Neutrophil (primary cell): ENCODE results near the gene ARL16.

Source experiments
- H3K27ac ChIP-seq: fragments of 200-600 bp; sonication (generic); 2 replicates; pipeline ENCODE4 v1.5.1; 2016; ENCODE audit warnings: mild to moderate bottlenecking, moderate library complexity
- H3K27me3 ChIP-seq: fragments of 200-600 bp; sonication (generic); 2 replicates; pipeline ENCODE4 v1.6.0; 2016; ENCODE audit warnings: mild to moderate bottlenecking
- H3K36me3 ChIP-seq: fragments of 200-600 bp; sonication (generic); 2 replicates; pipeline ENCODE4 v1.5.1; 2017
- H3K4me1 ChIP-seq, 2 experiments: fragments of 200-600 bp in 1 of 2; sonication (generic) in 1 of 2; 1 replicate in 1 of 2; 2 replicates in 1 of 2; pipeline versions ENCODE4 v1.5.1 to v1.6.1; 2013 to 2016; ENCODE audit warnings: low read depth in 1 of 2, low read length in 1 of 2, mild to moderate bottlenecking in 1 of 2, moderate library complexity in 1 of 2; ENCODE audit not compliant: control insufficient read depth in 1 of 2, insufficient read depth in 1 of 2
- H3K4me3 ChIP-seq, 2 experiments: fragments of 200-600 bp in 1 of 2; sonication (generic) in 1 of 2; 1 replicate in 1 of 2; 2 replicates in 1 of 2; pipeline ENCODE4 v1.5.1; 2013 to 2016; ENCODE audit warnings: low read depth in 1 of 2, low read length in 1 of 2, mild to moderate bottlenecking in 1 of 2, moderate library complexity in 1 of 2
- H3K9me3 ChIP-seq: fragments of 200-600 bp; sonication (generic); 2 replicates; pipeline ENCODE4 v1.5.1; 2016
- CTCF ChIP-seq: fragments of 200-600 bp; sonication (generic); IDR thresholded peaks from 2 replicates; pipeline ENCODE4 v1.5.1; 2016; ENCODE audit warnings: antibody characterized with exemption

The ARL16 gene

GRCh38 chr17:81717049-81717765, 33.6 kb upstream of the ARL16 start:
- H3K36me3 ChIP-seq, result peaks cover 8% of the 10 kb centered on the region
- H3K27me3 ChIP-seq, result no peaks in the 10 kb centered on the region
- no peaks in the 10 kb centered on the region for H3K9me3 ChIP-seq
- no peak overlapping the region for H3K27ac ChIP-seq
- no peak for TF ChIP-seq CTCF
- H3K4me1 ChIP-seq, result peaks cover 11 to 15% of the 10 kb centered on the region in 2 experiments
- no peak overlapping the region for H3K4me3 ChIP-seq

GRCh38 chr17:81716674-81716996, 33.0 kb upstream of the ARL16 start:
- TF ChIP-seq CTCF, result no peak
- no peak overlapping the region for H3K4me3 ChIP-seq
- peaks cover 13 to 17% of the 10 kb centered on the region in 2 experiments for H3K4me1 ChIP-seq
- peaks cover 8% of the 10 kb centered on the region for H3K36me3 ChIP-seq
- no peaks in the 10 kb centered on the region for H3K9me3 ChIP-seq
- no peaks in the 10 kb centered on the region for H3K27me3 ChIP-seq
- H3K27ac ChIP-seq, result no peak overlapping the region

- Histone ChIP-seq H3K27me3 (no peaks in the 10 kb centered on the region), H3K4me3 (no peak overlapping the region), H3K36me3 (peaks cover 8% of the 10 kb centered on the region), H3K9me3 (no peaks in the 10 kb centered on the region), H3K4me1 (peaks cover 19 to 23% of the 10 kb centered on the region in 2 experiments), H3K27ac (no peak overlapping the region)
- TF ChIP-seq CTCF, result no peak
Observed at GRCh38 chr17:81715872-81716673, 32.5 kb upstream of the ARL16 start.

GRCh38 chr17:81715107-81715871, 31.7 kb upstream of the ARL16 start:
- H3K27ac ChIP-seq, result no peak overlapping the region
- H3K9me3 ChIP-seq, result no peaks in the 10 kb centered on the region
- H3K4me1 ChIP-seq, result peaks cover 27 to 30% of the 10 kb centered on the region in 2 experiments
- TF ChIP-seq CTCF, result no peak
- H3K4me3 ChIP-seq, result no peak overlapping the region
- H3K36me3 ChIP-seq, result peaks cover 8% of the 10 kb centered on the region
- no peaks in the 10 kb centered on the region for H3K27me3 ChIP-seq

GRCh38 chr17:81714412-81715106, 31.0 kb upstream of the ARL16 start:
- H3K9me3 ChIP-seq, result no peaks in the 10 kb centered on the region
- H3K27me3 ChIP-seq, result no peaks in the 10 kb centered on the region
- H3K36me3 ChIP-seq, result peaks cover 8% of the 10 kb centered on the region
- H3K4me3 ChIP-seq, result no peak overlapping the region
- no peak for TF ChIP-seq CTCF
- no peak overlapping the region for H3K27ac ChIP-seq
- H3K4me1 ChIP-seq, result peaks cover 34 to 38% of the 10 kb centered on the region in 2 experiments
